Measurements from ENCODE around the gene DNAJB2.

The DNAJB2 gene

GRCh38 chr2:219325657-219326315, 46.6 kb downstream of the DNAJB2 start:
- Histone ChIP-seq H3K4me1 (ENCODE audit: insufficient read depth, insufficient read length) (no peaks in the 10 kb centered on the region), H3K27me3 (ENCODE audit: insufficient read depth, insufficient read length) (peaks cover 44% of the 10 kb centered on the region), H3K4me3 (ENCODE audit: insufficient read length, low read depth) (no peak overlapping the region), H3K9ac (ENCODE audit: insufficient read length, low read depth) (no peak overlapping the region), H3K9me3 (ENCODE audit: insufficient read depth, low read length) (no peaks in the 10 kb centered on the region), H3K36me3 (ENCODE audit: insufficient read depth, insufficient read length, low read length) (no peaks in the 10 kb centered on the region)
- no peak for TF ChIP-seq ZNF274 (IDR thresholded peaks at IDR 0.05; ENCODE audit: low read depth, low read length)
- no peak for DNase-seq (ENCODE audit: low read depth, low spot score)

GRCh38 chr2:219327719-219328118, 48.6 kb downstream of the DNAJB2 start:
- Histone ChIP-seq H3K4me3 (ENCODE audit: insufficient read length, low read depth) (no peak overlapping the region), H3K27me3 (ENCODE audit: insufficient read depth, insufficient read length) (peaks cover 57% of the 10 kb centered on the region)

GRCh38 chr2:219331560-219332213, 52.5 kb downstream of the DNAJB2 start:
- H3K36me3 ChIP-seq (ENCODE audit: insufficient read depth, insufficient read length, low read length): no peaks in the 10 kb centered on the region
- no peak for DNase-seq (ENCODE audit: low read depth, low spot score)
- H3K4me1 ChIP-seq (ENCODE audit: insufficient read depth, insufficient read length): no peaks in the 10 kb centered on the region
- peaks cover 6% of the 10 kb centered on the region; the same call in 1 of the 2 replicates for H3K9me3 ChIP-seq (ENCODE audit: insufficient read depth, low read length)
- H3K27me3 ChIP-seq (ENCODE audit: insufficient read depth, insufficient read length): peaks cover 77% of the 10 kb centered on the region
- TF ChIP-seq ZNF274 (IDR thresholded peaks at IDR 0.05; ENCODE audit: low read depth, low read length): no peak
- TF ChIP-seq YY1 (IDR thresholded peaks at IDR 0.05; ENCODE audit: insufficient read depth, insufficient read length): no peak
- TF ChIP-seq SUZ12 (IDR thresholded peaks at IDR 0.05; ENCODE audit: extremely low read depth, insufficient read depth, insufficient read length): no peak
- peak overlapping the region; percentile 6 for H3K4me3 ChIP-seq (ENCODE audit: insufficient read length, low read depth)
- H3K9ac ChIP-seq (ENCODE audit: insufficient read length, low read depth): no peak overlapping the region

More at GRCh38 chr2:219327719-219328118, 48.6 kb downstream of the DNAJB2 start:
- Histone ChIP-seq H3K9ac (ENCODE audit: insufficient read length, low read depth) (no peak overlapping the region), H3K4me1 (ENCODE audit: insufficient read depth, insufficient read length) (no peaks in the 10 kb centered on the region), H3K36me3 (ENCODE audit: insufficient read depth, insufficient read length, low read length) (no peaks in the 10 kb centered on the region), H3K9me3 (ENCODE audit: insufficient read depth, low read length) (no peaks in the 10 kb centered on the region)
- TF ChIP-seq SUZ12 (IDR thresholded peaks at IDR 0.05; ENCODE audit: extremely low read depth, insufficient read depth, insufficient read length): no peak
- TF ChIP-seq YY1 (IDR thresholded peaks at IDR 0.05; ENCODE audit: insufficient read depth, insufficient read length): no peak
- no peak for TF ChIP-seq ZNF274 (IDR thresholded peaks at IDR 0.05; ENCODE audit: low read depth, low read length)
- no peak for DNase-seq (ENCODE audit: low read depth, low spot score)

- H3K36me3 ChIP-seq (ENCODE audit: insufficient read depth, insufficient read length, low read length): no peaks in the 10 kb centered on the region
- DNase-seq (ENCODE audit: low read depth, low spot score): no peak
- peaks cover 72% of the 10 kb centered on the region for H3K27me3 ChIP-seq (ENCODE audit: insufficient read depth, insufficient read length)
- no peak within 1 kb of the TSS for H3K9ac ChIP-seq (ENCODE audit: insufficient read length, low read depth)
- H3K4me3 ChIP-seq (ENCODE audit: insufficient read length, low read depth): peak within 1 kb of the TSS; percentile 6
- H3K4me1 ChIP-seq (ENCODE audit: insufficient read depth, insufficient read length): no peaks in the 10 kb centered on the region
- peaks cover 6% of the 10 kb centered on the region; the same call in 1 of the 2 replicates for H3K9me3 ChIP-seq (ENCODE audit: insufficient read depth, low read length)
- TF ChIP-seq SUZ12 (IDR thresholded peaks at IDR 0.05; ENCODE audit: extremely low read depth, insufficient read depth, insufficient read length) (no peak), YY1 (IDR thresholded peaks at IDR 0.05; ENCODE audit: insufficient read depth, insufficient read length) (no peak), ZNF274 (IDR thresholded peaks at IDR 0.05; ENCODE audit: low read depth, low read length) (no peak)
Measured at GRCh38 chr2:219332542-219332941, 53.4 kb downstream of the DNAJB2 start, which contains the start of gene RESP18. RESP18 (minus strand) TSS chr2:219332744.

GRCh38 chr2:219334076-219334475, 54.9 kb downstream of the DNAJB2 start:
- H3K9me3 ChIP-seq (ENCODE audit: insufficient read depth, low read length): peaks cover 6% of the 10 kb centered on the region; the same call in 1 of the 2 replicates
- no peak for TF ChIP-seq ZNF274 (IDR thresholded peaks at IDR 0.05; ENCODE audit: low read depth, low read length)
- TF ChIP-seq SUZ12 (IDR thresholded peaks at IDR 0.05; ENCODE audit: extremely low read depth, insufficient read depth, insufficient read length): no peak
- TF ChIP-seq YY1 (IDR thresholded peaks at IDR 0.05; ENCODE audit: insufficient read depth, insufficient read length): no peak
- no peak overlapping the region for H3K4me3 ChIP-seq (ENCODE audit: insufficient read length, low read depth)
- no peak overlapping the region for H3K9ac ChIP-seq (ENCODE audit: insufficient read length, low read depth)
- H3K27me3 ChIP-seq (ENCODE audit: insufficient read depth, insufficient read length): peaks cover 57% of the 10 kb centered on the region
- H3K4me1 ChIP-seq (ENCODE audit: insufficient read depth, insufficient read length): no peaks in the 10 kb centered on the region
- H3K36me3 ChIP-seq (ENCODE audit: insufficient read depth, insufficient read length, low read length): no peaks in the 10 kb centered on the region
- DNase-seq (ENCODE audit: low read depth, low spot score): no peak

- H3K36me3 ChIP-seq (ENCODE audit: insufficient read depth, insufficient read length, low read length): no peaks in the 10 kb centered on the region
Measured at GRCh38 chr2:219335373-219335786, 56.2 kb downstream of the DNAJB2 start.

More at GRCh38 chr2:219335373-219335786, 56.2 kb downstream of the DNAJB2 start:
- no peak for DNase-seq (ENCODE audit: low read depth, low spot score)
- H3K9me3 ChIP-seq (ENCODE audit: insufficient read depth, low read length): peaks cover 6% of the 10 kb centered on the region; the same call in 1 of the 2 replicates
- H3K27me3 ChIP-seq (ENCODE audit: insufficient read depth, insufficient read length): peaks cover 44% of the 10 kb centered on the region
- H3K9ac ChIP-seq (ENCODE audit: insufficient read length, low read depth): no peak overlapping the region
- H3K4me3 ChIP-seq (ENCODE audit: insufficient read length, low read depth): no peak overlapping the region
- H3K4me1 ChIP-seq (ENCODE audit: insufficient read depth, insufficient read length): no peaks in the 10 kb centered on the region
- TF ChIP-seq YY1 (IDR thresholded peaks at IDR 0.05; ENCODE audit: insufficient read depth, insufficient read length) (no peak), SUZ12 (IDR thresholded peaks at IDR 0.05; ENCODE audit: extremely low read depth, insufficient read depth, insufficient read length) (no peak), ZNF274 (IDR thresholded peaks at IDR 0.05; ENCODE audit: low read depth, low read length) (no peak)
